Suprapubic skin (tissue), 3 donors: ENCODE results near the gene BCAN.

Experiments
- CTCF ChIP-seq, 2 donors: fragments of 200-600 bp in 1 of 2; fragments of 450-650 bp in 1 of 2; sonication (generic) in 1 of 2; IDR thresholded peaks; one replicate each; pipeline ENCODE4 v1.5.1; 2016 to 2019; ENCODE audit warnings: antibody characterized with exemption in 2 of 2, mild to moderate bottlenecking in 1 of 2, moderate library complexity in 1 of 2
- POLR2AphosphoS5 ChIP-seq, 3 donors: sonication (generic); formaldehyde crosslinking; IDR thresholded peaks; one replicate each; pipeline ENCODE4 v1.6.1; 2017; ENCODE audit warnings: antibody characterized with exemption in 3 of 3

- TF ChIP-seq POLR2AphosphoS5 (IDR thresholded peaks at IDR 0.05) (no peak), CTCF (IDR thresholded peaks at IDR 0.05) (peak; percentile 35 to 60)
Measured at GRCh38 chr1:156627313-156627880, 14.5 kb upstream of the BCAN start.
